GM23338 (cell line): ENCODE measurements around the gene TIRAP.

Experiments used
- CREB1 ChIP-seq: fragments of 250-450 bp; sonication (Bioruptor Pico); IDR thresholded peaks from 2 replicates; pipeline ENCODE4 v1.5.0; 2020; ENCODE audit warnings: low read depth, mild to moderate bottlenecking, moderate library complexity
- EZH2 ChIP-seq: fragments of 200-600 bp; sonication (generic); IDR thresholded peaks from one replicate; pipeline ENCODE4 v1.8.0; 2017; ENCODE audit warnings: antibody characterized with exemption, mild to moderate bottlenecking, low read depth; ENCODE audit not compliant: unreplicated experiment
- EZH2phosphoT487 ChIP-seq: fragments of 200-600 bp; sonication (generic); IDR thresholded peaks from one replicate; pipeline ENCODE4 v1.8.1; 2018; ENCODE audit warnings: antibody characterized with exemption; ENCODE audit not compliant: unreplicated experiment
- JUNB ChIP-seq: IDR thresholded peaks from one replicate; pipeline ENCODE4 v1.6.1; 2016; ENCODE audit warnings: antibody characterized with exemption; ENCODE audit not compliant: unreplicated experiment
- NANOG ChIP-seq: IDR thresholded peaks from 2 replicates; pipeline ENCODE4 v1.6.1; 2016; ENCODE audit warnings: antibody characterized with exemption, borderline replicate concordance
- POLR2AphosphoS5 ChIP-seq: IDR thresholded peaks from 2 replicates; pipeline ENCODE4 v1.6.1; 2016; ENCODE audit warnings: antibody characterized with exemption, low read depth
- STAT1 ChIP-seq: IDR thresholded peaks from one replicate; pipeline ENCODE4 v1.6.1; 2016; ENCODE audit warnings: antibody characterized with exemption; ENCODE audit not compliant: unreplicated experiment
- ZNF114 ChIP-seq: fragments of 250-450 bp; sonication (Bioruptor Pico); IDR thresholded peaks from 2 replicates; pipeline ENCODE4 v1.5.0; 2020; ENCODE audit warnings: mild to moderate bottlenecking, moderate library complexity
- ZNF331 ChIP-seq: fragments of 250-450 bp; sonication (Bioruptor Pico); IDR thresholded peaks from 2 replicates; pipeline ENCODE4 v1.5.0; 2020; ENCODE audit warnings: low read depth, mild to moderate bottlenecking, moderate library complexity
- TF ChIP-seq, protein P1 (sequence below), 2 experiments: fragments of 200-600 bp in 1 of 2; sonication (generic) in 1 of 2; conservative IDR thresholded peaks; 2 replicates each; pipeline versions ENCODE4 v1.5.1 to v1.6.1; 2016 to 2017; ENCODE audit warnings: antibody characterized with exemption in 2 of 2, low read depth in 2 of 2, mild to moderate bottlenecking in 2 of 2, moderate library complexity in 1 of 2
- TF ChIP-seq, protein P2 (sequence below): IDR thresholded peaks from one replicate; pipeline ENCODE4 v1.6.1; 2018; ENCODE audit warnings: antibody characterized with exemption; ENCODE audit not compliant: unreplicated experiment
- TF ChIP-seq, protein P3 (sequence below): IDR thresholded peaks from 2 replicates; pipeline ENCODE4 v1.6.1; 2016; ENCODE audit warnings: antibody characterized with exemption

DNA sequence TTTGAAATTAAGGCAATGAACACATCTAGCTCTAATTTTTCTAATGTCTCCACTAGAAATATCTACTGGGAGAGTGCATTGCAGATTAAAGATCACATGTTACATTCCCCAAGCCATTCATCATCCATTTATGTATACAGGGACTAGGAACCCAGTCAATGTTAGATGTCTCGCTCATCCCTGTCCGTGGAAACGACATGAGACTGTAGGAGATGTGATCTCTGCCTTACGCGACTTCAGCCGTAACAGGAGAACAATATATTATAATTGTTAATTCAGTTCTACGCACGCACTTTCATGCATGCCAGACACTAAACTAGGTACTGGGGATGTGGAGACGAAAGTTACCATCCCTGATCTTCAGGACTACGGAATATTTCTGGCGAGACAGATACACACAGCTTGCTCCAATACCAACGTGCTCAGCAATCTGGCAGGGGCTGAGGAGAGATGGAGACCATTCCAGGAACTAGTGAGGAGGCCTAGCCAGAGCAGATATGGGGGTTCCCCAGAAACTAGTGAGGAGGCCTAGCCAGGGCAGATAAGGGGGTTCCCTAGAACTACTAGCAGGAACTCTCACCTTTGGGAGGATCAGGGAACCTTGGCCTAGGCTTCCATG, 21.7 kb downstream of the TIRAP start:
- TF ChIP-seq, protein P1, sequence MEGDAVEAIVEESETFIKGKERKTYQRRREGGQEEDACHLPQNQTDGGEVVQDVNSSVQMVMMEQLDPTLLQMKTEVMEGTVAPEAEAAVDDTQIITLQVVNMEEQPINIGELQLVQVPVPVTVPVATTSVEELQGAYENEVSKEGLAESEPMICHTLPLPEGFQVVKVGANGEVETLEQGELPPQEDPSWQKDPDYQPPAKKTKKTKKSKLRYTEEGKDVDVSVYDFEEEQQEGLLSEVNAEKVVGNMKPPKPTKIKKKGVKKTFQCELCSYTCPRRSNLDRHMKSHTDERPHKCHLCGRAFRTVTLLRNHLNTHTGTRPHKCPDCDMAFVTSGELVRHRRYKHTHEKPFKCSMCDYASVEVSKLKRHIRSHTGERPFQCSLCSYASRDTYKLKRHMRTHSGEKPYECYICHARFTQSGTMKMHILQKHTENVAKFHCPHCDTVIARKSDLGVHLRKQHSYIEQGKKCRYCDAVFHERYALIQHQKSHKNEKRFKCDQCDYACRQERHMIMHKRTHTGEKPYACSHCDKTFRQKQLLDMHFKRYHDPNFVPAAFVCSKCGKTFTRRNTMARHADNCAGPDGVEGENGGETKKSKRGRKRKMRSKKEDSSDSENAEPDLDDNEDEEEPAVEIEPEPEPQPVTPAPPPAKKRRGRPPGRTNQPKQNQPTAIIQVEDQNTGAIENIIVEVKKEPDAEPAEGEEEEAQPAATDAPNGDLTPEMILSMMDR (conservative IDR thresholded peaks at IDR 0.05; ENCODE audit: low read depth in 2 of 2): no peak
- TF ChIP-seq POLR2AphosphoS5: no peak
- TF ChIP-seq, protein P2, sequence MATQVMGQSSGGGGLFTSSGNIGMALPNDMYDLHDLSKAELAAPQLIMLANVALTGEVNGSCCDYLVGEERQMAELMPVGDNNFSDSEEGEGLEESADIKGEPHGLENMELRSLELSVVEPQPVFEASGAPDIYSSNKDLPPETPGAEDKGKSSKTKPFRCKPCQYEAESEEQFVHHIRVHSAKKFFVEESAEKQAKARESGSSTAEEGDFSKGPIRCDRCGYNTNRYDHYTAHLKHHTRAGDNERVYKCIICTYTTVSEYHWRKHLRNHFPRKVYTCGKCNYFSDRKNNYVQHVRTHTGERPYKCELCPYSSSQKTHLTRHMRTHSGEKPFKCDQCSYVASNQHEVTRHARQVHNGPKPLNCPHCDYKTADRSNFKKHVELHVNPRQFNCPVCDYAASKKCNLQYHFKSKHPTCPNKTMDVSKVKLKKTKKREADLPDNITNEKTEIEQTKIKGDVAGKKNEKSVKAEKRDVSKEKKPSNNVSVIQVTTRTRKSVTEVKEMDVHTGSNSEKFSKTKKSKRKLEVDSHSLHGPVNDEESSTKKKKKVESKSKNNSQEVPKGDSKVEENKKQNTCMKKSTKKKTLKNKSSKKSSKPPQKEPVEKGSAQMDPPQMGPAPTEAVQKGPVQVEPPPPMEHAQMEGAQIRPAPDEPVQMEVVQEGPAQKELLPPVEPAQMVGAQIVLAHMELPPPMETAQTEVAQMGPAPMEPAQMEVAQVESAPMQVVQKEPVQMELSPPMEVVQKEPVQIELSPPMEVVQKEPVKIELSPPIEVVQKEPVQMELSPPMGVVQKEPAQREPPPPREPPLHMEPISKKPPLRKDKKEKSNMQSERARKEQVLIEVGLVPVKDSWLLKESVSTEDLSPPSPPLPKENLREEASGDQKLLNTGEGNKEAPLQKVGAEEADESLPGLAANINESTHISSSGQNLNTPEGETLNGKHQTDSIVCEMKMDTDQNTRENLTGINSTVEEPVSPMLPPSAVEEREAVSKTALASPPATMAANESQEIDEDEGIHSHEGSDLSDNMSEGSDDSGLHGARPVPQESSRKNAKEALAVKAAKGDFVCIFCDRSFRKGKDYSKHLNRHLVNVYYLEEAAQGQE: no peak
- TF ChIP-seq EZH2: no peak
- TF ChIP-seq EZH2phosphoT487: no peak
- no peak for TF ChIP-seq CREB1 (CRISPR knock-in tag)
- no peak for TF ChIP-seq JUNB
- TF ChIP-seq STAT1: no peak
- TF ChIP-seq NANOG: no peak
- no peak for TF ChIP-seq ZNF331
- TF ChIP-seq ZNF114 (CRISPR knock-in tag): no peak
- TF ChIP-seq, protein P3, sequence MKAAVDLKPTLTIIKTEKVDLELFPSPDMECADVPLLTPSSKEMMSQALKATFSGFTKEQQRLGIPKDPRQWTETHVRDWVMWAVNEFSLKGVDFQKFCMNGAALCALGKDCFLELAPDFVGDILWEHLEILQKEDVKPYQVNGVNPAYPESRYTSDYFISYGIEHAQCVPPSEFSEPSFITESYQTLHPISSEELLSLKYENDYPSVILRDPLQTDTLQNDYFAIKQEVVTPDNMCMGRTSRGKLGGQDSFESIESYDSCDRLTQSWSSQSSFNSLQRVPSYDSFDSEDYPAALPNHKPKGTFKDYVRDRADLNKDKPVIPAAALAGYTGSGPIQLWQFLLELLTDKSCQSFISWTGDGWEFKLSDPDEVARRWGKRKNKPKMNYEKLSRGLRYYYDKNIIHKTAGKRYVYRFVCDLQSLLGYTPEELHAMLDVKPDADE: no peak
